ENCODE measurements around the gene CAPN2.

The CAPN2 gene

DNA sequence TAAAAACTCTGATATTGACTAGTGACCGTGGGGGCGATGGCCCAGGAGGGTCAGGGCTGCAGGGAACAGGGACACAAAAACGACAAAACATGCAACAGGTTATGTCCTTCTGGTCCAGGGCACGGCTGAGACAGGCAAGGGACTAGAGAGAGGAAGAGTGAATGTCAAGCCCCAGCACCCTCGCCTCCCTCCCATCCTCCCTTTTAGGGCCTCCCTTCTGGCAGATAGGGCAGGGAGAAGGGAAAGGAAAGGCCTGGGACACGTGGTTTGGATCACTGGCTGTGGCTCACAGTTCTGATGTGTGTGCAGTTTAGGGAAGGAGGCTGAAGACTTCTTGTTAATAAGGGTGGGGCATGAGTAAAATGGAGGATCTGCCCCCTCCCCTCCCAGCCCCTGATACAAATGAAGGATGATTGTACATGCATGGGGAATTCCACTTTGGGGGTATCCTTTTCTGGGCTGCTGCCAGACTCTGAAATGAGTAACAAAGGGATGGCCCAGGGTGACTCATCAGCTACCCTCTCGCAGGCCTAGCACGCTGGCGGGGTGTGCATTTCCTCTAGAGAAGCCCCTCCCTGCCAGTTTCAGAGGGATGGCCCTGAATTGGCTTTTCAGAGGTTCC, 14.2 kb downstream of the CAPN2 start (continued):
- TF ChIP-seq BCL6B (tag by site-specific recombination; IDR thresholded peaks at IDR 0.05) (no peak), MYNN (tag by site-specific recombination; IDR thresholded peaks at IDR 0.05; ENCODE audit: borderline replicate concordance) (no peak), ZNF157 (tag by site-specific recombination; IDR thresholded peaks at IDR 0.05) (no peak), ZNF223 (tag by site-specific recombination; IDR thresholded peaks at IDR 0.05) (no peak), ZBTB8A (tag by site-specific recombination; IDR thresholded peaks at IDR 0.05) (peak; percentile 34; the same call in 1 of the 2 replicates), ZNF112 (tag by site-specific recombination; IDR thresholded peaks at IDR 0.05) (no peak), ZNF18 (tag by site-specific recombination; IDR thresholded peaks at IDR 0.05) (no peak), ZNF76 (tag by site-specific recombination; IDR thresholded peaks at IDR 0.05; ENCODE audit: borderline replicate concordance, low read depth) (no peak), ZNF354C (tag by site-specific recombination; IDR thresholded peaks at IDR 0.05; ENCODE audit: borderline replicate concordance, low read depth) (no peak), ZNF280D (tag by site-specific recombination; IDR thresholded peaks at IDR 0.05) (0 out of 2 replicates have a peak, but pooled peaks have one; percentile 40), ZNF274 (IDR thresholded peaks at IDR 0.05; ENCODE audit: low read length) (no peak), ZNF274 (tag by site-specific recombination; IDR thresholded peaks at IDR 0.05; ENCODE audit: borderline replicate concordance) (no peak), YY1 (tag by site-specific recombination; IDR thresholded peaks at IDR 0.05) (no peak), ZNF585B (tag by site-specific recombination; IDR thresholded peaks at IDR 0.05) (no peak), ZFHX2 (tag by site-specific recombination; conservative IDR thresholded peaks at IDR 0.05) (no peak), ZNF37A (tag by site-specific recombination; IDR thresholded peaks at IDR 0.05) (no peak), ZNF544 (tag by site-specific recombination; IDR thresholded peaks at IDR 0.05) (no peak), ZNF391 (tag by site-specific recombination; IDR thresholded peaks at IDR 0.05; ENCODE audit: borderline replicate concordance, low read depth) (peak; percentile 65; the same call in 1 of the 2 replicates), ZNF169 (tag by site-specific recombination; IDR thresholded peaks at IDR 0.05) (no peak), ZNF626 (tag by site-specific recombination; IDR thresholded peaks at IDR 0.05) (no peak), ZNF19 (tag by site-specific recombination; IDR thresholded peaks at IDR 0.05; ENCODE audit: low read depth) (no peak), ZNF416 (tag by site-specific recombination; IDR thresholded peaks at IDR 0.05) (no peak), KLF1 (tag by site-specific recombination; IDR thresholded peaks at IDR 0.05) (peak; percentile 79), SP3 (tag by site-specific recombination; IDR thresholded peaks at IDR 0.05) (peak; percentile 72), ZNF404 (tag by site-specific recombination; IDR thresholded peaks at IDR 0.05) (no peak), ZNF654 (tag by site-specific recombination; IDR thresholded peaks at IDR 0.05; ENCODE audit: low read depth) (no peak), ZNF558 (tag by site-specific recombination; IDR thresholded peaks at IDR 0.05) (peak; percentile 55; the same call in 1 of the 2 replicates), ZNF335 (tag by site-specific recombination; conservative IDR thresholded peaks at IDR 0.05) (peak; percentile 76)
- TF ChIP-seq, protein P1, sequence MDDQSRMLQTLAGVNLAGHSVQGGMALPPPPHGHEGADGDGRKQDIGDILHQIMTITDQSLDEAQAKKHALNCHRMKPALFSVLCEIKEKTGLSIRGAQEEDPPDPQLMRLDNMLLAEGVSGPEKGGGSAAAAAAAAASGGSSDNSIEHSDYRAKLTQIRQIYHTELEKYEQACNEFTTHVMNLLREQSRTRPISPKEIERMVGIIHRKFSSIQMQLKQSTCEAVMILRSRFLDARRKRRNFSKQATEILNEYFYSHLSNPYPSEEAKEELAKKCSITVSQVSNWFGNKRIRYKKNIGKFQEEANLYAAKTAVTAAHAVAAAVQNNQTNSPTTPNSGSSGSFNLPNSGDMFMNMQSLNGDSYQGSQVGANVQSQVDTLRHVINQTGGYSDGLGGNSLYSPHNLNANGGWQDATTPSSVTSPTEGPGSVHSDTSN (CRISPR knock-in tag; IDR thresholded peaks at IDR 0.05) = no peak
- TF ChIP-seq, protein P2, sequence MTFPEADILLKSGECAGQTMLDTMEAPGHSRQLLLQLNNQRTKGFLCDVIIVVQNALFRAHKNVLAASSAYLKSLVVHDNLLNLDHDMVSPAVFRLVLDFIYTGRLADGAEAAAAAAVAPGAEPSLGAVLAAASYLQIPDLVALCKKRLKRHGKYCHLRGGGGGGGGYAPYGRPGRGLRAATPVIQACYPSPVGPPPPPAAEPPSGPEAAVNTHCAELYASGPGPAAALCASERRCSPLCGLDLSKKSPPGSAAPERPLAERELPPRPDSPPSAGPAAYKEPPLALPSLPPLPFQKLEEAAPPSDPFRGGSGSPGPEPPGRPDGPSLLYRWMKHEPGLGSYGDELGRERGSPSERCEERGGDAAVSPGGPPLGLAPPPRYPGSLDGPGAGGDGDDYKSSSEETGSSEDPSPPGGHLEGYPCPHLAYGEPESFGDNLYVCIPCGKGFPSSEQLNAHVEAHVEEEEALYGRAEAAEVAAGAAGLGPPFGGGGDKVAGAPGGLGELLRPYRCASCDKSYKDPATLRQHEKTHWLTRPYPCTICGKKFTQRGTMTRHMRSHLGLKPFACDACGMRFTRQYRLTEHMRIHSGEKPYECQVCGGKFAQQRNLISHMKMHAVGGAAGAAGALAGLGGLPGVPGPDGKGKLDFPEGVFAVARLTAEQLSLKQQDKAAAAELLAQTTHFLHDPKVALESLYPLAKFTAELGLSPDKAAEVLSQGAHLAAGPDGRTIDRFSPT (tag by site-specific recombination; IDR thresholded peaks at IDR 0.05) = peak; percentile 25; the same call in 1 of the 2 replicates
- TF ChIP-seq, protein P3, sequence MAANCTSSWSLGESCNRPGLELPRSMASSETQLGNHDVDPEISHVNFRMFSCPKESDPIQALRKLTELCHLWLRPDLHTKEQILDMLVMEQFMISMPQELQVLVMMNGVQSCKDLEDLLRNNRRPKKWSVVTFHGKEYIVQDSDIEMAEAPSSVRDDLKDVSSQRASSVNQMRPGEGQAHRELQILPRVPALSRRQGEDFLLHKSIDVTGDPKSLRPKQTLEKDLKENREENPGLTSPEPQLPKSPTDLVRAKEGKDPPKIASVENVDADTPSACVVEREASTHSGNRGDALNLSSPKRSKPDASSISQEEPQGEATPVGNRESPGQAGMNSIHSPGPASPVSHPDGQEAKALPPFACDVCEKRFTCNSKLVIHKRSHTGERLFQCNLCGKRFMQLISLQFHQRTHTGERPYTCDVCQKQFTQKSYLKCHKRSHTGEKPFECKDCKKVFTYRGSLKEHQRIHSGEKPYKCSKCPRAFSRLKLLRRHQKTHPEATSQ (tag by site-specific recombination; IDR thresholded peaks at IDR 0.05) = no peak

Data from HEK293 (cell line).